GM19463 (cell line): ENCODE results near the gene CDH23.

Experiments
- ATAC-seq: cut with Tn5 transposase; IDR thresholded peaks from one replicate; pipeline ENCODE4 v1.9.1; 2021; ENCODE audit warnings: mild to moderate bottlenecking, moderate library complexity; ENCODE audit not compliant: unreplicated experiment

The CDH23 gene

GRCh38 chr10:71850743-71851464 lies 454.2 kb downstream of the CDH23 start, which contains the start of gene PSAP:
TSS of gene PSAP (minus strand) at chr10:71851251. CDS start at chr10:71851221, 30 bp downstream.
- peak; percentile 95 for ATAC-seq

- ATAC-seq: peak; percentile 8
These were observed 454.9 kb downstream of the CDH23 start for GRCh38 chr10:71851465-71852095.

- ATAC-seq: no peak
These were observed 455.7 kb downstream of the CDH23 start for GRCh38 chr10:71852355-71852937.

- ATAC-seq: no peak
These were observed 457.3 kb downstream of the CDH23 start for GRCh38 chr10:71854031-71854430.

GRCh38 chr10:71856619-71857018 lies 459.9 kb downstream of the CDH23 start:
- no peak for ATAC-seq

- ATAC-seq: no peak
These were observed 461.5 kb downstream of the CDH23 start for GRCh38 chr10:71857934-71858890.

- peak; percentile 82 for ATAC-seq
These were observed 463.7 kb downstream of the CDH23 start for GRCh38 chr10:71860243-71861029.

- no peak for ATAC-seq
These were observed 466.5 kb downstream of the CDH23 start for GRCh38 chr10:71863203-71863602.

GRCh38 chr10:71864911-71865361 lies 468.2 kb downstream of the CDH23 start:
- ATAC-seq: no peak
